CD4-positive, alpha-beta T cell treated with Interleukin-17A for 1 hour (primary cell): ENCODE data around the gene ERAP2.
"Not testable (repeated sequence)": the region's sequence is repeated elsewhere in the genome, so short reads cannot be mapped to it uniquely, and the experiment has no call there.

ENCODE experiments used
- DNase-seq: peaks from one replicate; pipeline ENCODE4 v3.0.0-alpha.2; 2020

The ERAP2 gene

GRCh38 chr5:96901384-96901783, 25.1 kb downstream of the ERAP2 start:
- DNase-seq = no peak

GRCh38 chr5:96901841-96902240, 25.5 kb downstream of the ERAP2 start:
- no peak for DNase-seq

DNA sequence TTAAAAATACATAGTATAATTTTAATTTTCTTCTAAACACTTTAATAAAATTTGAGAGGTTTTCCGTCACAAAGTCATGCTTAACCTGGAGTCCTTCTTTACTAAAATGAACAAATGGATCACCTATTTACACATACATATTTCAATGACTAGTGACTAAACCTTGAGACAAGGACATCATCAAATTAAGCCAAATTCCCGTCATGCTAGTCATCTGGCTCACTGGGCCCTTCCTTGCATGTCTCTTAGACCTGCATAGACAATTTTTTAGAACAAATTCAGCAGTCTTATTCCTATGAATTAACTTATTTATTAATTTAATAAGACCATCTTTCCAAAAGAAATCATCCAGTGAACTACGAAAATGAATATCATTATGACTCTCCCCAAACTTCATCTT, 26.6 kb downstream of the ERAP2 start:
- no peak for DNase-seq

DNA sequence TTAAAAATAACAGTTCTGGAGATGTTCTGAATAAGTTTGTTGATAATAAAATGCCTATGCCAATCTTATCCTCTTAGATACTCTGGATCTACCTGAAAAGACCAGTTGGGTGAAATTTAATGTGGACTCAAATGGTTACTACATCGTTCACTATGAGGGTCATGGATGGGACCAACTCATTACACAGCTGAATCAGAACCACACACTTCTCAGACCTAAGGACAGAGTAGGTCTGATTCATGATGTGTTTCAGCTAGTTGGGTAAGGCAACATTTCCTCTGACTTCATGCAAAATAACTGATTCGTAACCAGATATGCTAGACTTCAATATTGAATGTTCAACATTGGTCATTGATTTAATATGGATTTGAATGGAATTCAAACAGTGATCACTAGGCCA, 27.0 kb downstream of the ERAP2 start:
- no peak for DNase-seq

DNA sequence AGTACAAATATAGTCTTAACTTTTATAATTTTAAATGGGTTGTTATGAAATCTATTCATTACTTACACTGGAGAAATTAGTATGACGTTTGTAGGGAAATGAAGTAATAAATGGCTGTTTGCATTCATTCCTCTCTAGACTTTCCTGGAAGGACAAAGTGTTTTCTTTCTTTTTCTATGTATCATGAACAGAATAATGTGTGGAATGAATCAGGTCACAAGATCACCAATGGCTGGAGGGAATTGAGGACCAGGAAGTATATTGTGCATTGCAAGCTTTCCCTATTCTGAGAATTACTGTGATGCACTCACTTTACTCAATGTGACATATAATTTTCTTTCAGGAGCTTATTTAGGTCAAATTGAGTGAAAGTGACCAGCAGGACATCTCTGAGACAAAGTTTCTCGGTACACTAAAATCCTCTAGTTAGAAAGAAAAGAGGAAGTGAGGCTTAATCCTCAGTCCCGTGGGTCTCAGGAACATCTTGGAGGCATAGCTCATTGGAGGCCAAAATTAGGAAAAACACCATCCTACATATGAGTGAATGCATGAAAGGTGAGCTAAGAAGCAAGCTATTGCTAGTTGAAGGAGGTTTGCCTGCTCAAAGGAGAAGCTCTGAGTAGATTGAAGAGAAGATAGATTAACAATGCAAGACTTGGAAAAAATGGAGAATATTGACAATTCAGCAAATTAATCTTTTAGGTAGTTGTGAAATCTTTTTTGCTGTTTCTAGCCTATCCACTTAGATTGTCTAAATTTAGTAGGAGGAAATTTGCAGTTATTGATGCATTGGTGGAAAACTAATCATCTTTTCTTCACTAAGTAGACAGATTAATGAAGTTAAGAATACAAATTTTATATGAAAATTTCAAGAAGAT, 28.0 kb downstream of the ERAP2 start:
- no peak for DNase-seq

DNA sequence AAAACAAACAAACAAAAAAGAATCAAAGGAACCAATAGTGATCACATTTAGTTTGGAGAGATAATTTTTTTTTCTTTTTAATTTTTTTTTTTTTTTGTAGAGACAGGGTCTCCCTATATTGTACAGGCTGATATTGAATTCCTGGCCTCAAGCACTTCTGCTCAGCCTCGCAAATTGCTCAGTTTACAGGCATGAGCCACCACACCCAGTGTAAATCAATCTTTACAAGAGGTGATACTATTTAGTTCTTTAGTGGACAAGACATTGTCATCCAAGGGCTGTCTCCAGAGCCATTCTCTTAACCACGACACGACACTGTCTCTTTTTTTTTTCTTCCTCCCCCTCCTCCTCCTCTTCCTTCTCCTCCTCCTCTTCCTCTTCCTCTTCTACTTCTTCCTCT, 29.6 kb downstream of the ERAP2 start:
- DNase-seq = no peak

DNA sequence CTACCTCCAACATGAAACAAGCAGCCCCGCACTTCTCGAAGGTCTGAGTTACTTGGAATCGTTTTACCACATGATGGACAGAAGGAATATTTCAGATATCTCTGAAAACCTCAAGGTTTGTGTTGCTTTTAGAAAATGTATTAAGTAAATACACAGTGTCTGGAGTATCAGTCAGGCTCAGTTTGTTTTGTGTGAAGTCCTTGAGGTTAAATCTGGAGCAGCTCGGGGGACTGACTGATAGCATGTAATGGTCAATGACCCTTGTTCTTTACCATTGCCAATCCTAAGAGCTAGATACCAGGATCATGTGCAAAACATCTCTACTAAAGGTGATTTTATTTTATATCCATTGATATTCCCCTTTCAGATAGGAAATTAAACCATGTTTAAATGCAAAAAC, 32.7 kb downstream of the ERAP2 start:
- no peak for DNase-seq

DNA sequence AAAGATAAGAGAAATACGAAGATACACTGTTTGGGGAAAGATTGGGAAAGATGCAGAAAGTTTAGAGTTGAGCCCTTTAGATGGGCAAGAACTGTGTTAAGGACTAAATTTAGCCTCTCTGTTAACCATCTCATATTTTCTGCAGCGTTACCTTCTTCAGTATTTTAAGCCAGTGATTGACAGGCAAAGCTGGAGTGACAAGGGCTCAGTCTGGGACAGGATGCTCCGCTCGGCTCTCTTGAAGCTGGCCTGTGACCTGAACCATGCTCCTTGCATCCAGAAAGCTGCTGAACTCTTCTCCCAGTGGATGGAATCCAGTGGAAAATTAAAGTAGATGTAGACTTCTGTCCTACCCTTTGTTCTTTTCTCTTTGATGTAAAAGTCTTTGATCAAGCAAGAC, 33.1 kb downstream of the ERAP2 start:
- DNase-seq = no peak

- no peak for DNase-seq
These were observed 34.8 kb downstream of the ERAP2 start for GRCh38 chr5:96911139-96911538.

DNA sequence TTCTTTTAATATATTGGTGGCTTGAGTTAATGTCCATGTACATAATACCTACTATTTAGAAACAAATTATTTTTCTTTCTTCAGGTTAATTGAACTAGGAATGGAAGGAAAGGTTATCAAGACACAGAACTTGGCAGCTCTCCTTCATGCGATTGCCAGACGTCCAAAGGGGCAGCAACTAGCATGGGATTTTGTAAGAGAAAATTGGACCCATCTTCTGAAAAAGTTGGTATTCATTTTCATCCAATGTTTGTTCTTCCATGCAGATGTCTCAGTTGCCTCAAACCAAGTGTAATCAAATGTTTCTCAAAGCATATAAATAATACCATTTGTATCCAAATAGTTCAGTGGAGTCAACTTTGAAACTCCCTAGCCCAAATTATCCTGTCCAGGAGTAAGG, 36.9 kb downstream of the ERAP2 start:
- DNase-seq = no peak

GRCh38 chr5:96919754-96920197, 43.5 kb downstream of the ERAP2 start:
- DNase-seq = no peak

DNA sequence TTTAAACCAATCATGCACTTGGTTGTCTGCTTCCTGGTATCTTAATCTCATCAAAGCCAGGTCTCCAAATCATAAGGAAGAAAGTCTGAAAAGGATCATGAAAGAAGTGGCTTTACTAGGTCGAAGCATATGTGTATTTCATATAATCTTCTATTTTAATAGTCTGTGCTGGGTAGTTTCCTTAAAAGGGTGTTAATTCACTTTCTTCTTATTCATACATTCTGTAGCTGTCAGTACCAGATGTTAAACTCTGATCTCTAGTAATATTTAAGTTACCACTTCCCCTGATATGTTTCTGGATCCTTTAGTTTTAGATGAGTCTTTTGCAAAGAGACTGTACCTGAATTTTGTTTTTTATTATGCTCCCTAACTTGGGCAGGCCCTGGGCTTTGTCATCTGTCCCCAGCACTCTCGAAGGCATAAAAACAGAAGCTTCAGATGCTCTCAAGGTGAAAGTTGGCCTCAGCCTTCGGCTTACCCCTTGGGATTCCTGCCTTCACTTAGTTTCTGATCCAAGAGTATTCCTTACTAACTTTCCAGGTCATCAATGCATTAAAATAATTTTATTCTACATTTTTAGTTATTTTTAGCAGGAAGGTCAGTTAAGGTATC, 44.5 kb downstream of the ERAP2 start:
- DNase-seq = no peak

- no peak for DNase-seq
These were observed 46.4 kb downstream of the ERAP2 start for GRCh38 chr5:96922499-96923244.

- peak; percentile 14 for DNase-seq
These were observed 47.7 kb downstream of the ERAP2 start for GRCh38 chr5:96924016-96924443.

- DNase-seq = no peak
These were observed 50.0 kb downstream of the ERAP2 start for GRCh38 chr5:96926276-96926675.

GRCh38 chr5:96927008-96927407, 50.7 kb downstream of the ERAP2 start:
- DNase-seq = no peak

DNA sequence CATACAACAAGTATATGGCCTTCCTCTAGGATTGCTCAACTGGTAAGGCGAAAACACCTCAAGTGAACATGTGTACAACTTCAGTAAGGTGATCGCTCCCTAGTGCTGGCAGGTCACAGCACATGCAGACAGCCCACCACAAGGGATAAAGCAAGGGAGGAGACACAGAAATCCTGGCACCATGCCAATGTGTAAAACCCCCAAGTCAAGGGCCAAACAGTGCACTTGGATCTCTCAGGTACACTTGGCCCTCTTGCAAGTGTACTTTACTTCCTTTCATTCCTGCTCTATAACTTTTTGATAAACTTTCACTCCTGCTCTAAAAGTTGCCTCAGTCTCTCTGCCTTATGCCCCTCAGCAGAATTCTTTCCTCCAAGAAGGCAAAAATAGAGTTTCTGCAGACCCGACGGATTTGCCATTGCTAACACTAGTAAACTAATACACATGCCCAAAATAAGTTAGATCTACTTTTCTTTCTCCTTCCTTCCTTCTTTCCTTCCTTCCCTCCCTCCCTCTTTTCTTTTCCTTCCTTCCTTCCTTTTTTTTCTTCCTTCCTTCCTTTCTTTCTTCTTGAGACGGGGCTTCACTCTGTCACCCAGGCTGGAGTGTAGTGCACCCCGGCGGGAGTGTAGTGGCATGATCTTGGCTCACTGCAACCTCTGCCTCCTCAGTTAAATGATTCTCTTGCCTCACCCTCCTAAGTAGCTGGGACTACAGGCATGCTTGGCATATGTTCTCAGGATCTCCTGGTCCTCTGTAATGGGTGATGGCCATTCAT, 52.8 kb downstream of the ERAP2 start:
- no peak for DNase-seq

GRCh38 chr5:96930058-96930457, 53.8 kb downstream of the ERAP2 start:
- DNase-seq = no peak

DNA sequence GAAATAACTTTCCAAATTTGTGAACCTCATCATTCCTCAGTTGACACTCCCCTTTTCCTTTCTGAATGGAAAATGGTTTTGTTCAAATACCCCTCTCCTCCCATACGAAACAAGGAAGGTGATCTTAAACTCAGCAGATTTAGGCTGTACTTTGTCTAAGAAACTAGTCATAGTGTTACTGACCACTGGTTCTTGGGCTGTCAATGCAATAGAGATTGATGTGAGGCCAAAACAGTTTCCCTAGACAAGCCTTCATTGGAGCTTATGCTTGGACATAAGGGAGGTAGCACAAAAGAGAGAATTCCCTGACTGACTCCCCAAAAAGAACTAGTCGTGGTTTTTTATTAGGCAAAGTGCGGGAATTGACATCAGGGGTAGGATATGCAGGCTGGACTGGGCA, 54.3 kb downstream of the ERAP2 start:
- DNase-seq = no peak

GRCh38 chr5:96931037-96931436, 54.7 kb downstream of the ERAP2 start:
- not testable (repeated sequence) for DNase-seq

DNA sequence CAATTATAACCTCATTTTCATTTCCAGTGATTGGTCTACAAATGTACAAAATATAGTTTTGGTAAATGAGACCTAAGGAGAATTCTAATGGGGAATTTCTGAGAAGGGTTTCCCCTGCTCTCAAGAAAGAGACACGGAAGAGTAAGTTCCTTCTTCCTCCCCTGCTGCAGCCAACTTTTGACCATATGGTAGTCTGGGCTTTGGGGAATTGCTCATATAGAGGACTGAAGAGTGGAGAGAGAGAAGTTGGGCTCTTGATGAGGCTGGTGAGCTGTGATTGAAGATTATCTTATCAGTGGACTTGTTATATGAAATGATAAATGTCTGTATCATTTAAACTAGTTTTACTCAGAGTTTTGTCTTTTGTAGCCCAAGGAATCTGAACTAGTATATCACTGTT, 55.3 kb downstream of the ERAP2 start:
- no peak for DNase-seq

- no peak for DNase-seq
These were observed 55.7 kb downstream of the ERAP2 start for GRCh38 chr5:96932026-96932425.
